Non-pigmented ciliary epithelial cell (primary cell): ENCODE measurements around the gene GPAT3.
"Not testable (repeated sequence)": the region's sequence is repeated elsewhere in the genome, so short reads cannot be mapped to it uniquely, and the experiment has no call there.

Source experiments
- DNase-seq: peaks from one replicate; pipeline ENCODE4 v3.0.0-alpha.2; 2010; ENCODE audit warnings: low read depth

Gene GPAT3

GRCh38 chr4:83552083-83552482 is 16.2 kb downstream of the GPAT3 start:
- no peak for DNase-seq

GRCh38 chr4:83552924-83553323 is 17.0 kb downstream of the GPAT3 start:
- DNase-seq, result peak; percentile 43

GRCh38 chr4:83556006-83556707 is 20.2 kb downstream of the GPAT3 start:
- DNase-seq, result no peak

GRCh38 chr4:83556816-83557215 is 20.9 kb downstream of the GPAT3 start:
- DNase-seq, result no peak

- no peak for DNase-seq
These were observed 22.2 kb downstream of the GPAT3 start for GRCh38 chr4:83558059-83558653.

- peak; percentile 11 for DNase-seq
These were observed 22.8 kb downstream of the GPAT3 start for GRCh38 chr4:83558680-83559079.

GRCh38 chr4:83560523-83560922 is 24.6 kb downstream of the GPAT3 start:
- DNase-seq, result no peak

GRCh38 chr4:83561381-83561780 is 25.5 kb downstream of the GPAT3 start:
- peak; percentile 17 for DNase-seq

- DNase-seq, result no peak
These were observed 28.1 kb downstream of the GPAT3 start for GRCh38 chr4:83563998-83564397.

- no peak for DNase-seq
These were observed 32.2 kb downstream of the GPAT3 start for GRCh38 chr4:83568062-83568461.

GRCh38 chr4:83569429-83569828 is 33.5 kb downstream of the GPAT3 start:
- no peak for DNase-seq

- no peak for DNase-seq
These were observed 34.1 kb downstream of the GPAT3 start for GRCh38 chr4:83569987-83570386.

- DNase-seq, result no peak
These were observed 36.9 kb downstream of the GPAT3 start for GRCh38 chr4:83572848-83573247.

GRCh38 chr4:83574247-83574646 is 38.3 kb downstream of the GPAT3 start:
- DNase-seq, result no peak

- not testable (repeated sequence) for DNase-seq
These were observed 40.3 kb downstream of the GPAT3 start for GRCh38 chr4:83576237-83576636.

- no peak for DNase-seq
These were observed 45.7 kb downstream of the GPAT3 start for GRCh38 chr4:83581411-83582288.

- DNase-seq, result no peak
These were observed 46.4 kb downstream of the GPAT3 start for GRCh38 chr4:83582289-83582785.

- DNase-seq, result no peak
These were observed 50.1 kb downstream of the GPAT3 start for GRCh38 chr4:83585982-83586508.

GRCh38 chr4:83589279-83589678 is 53.4 kb downstream of the GPAT3 start:
- DNase-seq, result no peak

- no peak for DNase-seq
These were observed 55.1 kb downstream of the GPAT3 start for GRCh38 chr4:83591056-83591455.

- no peak for DNase-seq
These were observed 55.8 kb downstream of the GPAT3 start for GRCh38 chr4:83591730-83592129.

GRCh38 chr4:83599183-83599582 is 63.3 kb downstream of the GPAT3 start:
- no peak for DNase-seq

GRCh38 chr4:83603129-83603528 is 67.2 kb downstream of the GPAT3 start:
- no peak for DNase-seq
